AG04450 (cell line): ENCODE results near the gene SPINK9. TPM values are rescaled to one million over a fixed set of nuclear protein-coding genes. Genes with fewer than 3 reads are reported as not detected.

ENCODE experiments used
- CTCF ChIA-PET: fragments of 300-600, 350-600 bp; formaldehyde crosslinking; extraction: SDS; loops from one replicate; lab custom pipeline; 2022; ENCODE audit warnings: antibody characterized with exemption, inconsistent platforms; lab: Charles Lee
- POLR2A ChIA-PET: fragments of 350-600 bp; formaldehyde crosslinking; extraction: SDS; loops from one replicate; lab custom pipeline; 2021; ENCODE audit warnings: antibody characterized with exemption, inconsistent platforms; lab: Yijun Ruan, JAX
- DNase-seq: peaks from one replicate; pipeline ENCODE4 v3.0.0-alpha.2; 2011; ENCODE audit warnings: low read depth, low spot score
- H3K27ac ChIP-seq: one replicate; pipeline ENCODE4 v1.5.1; 2012; ENCODE audit warnings: low read depth, low read length, control low read depth
- H3K27me3 ChIP-seq: one replicate; pipeline ENCODE4 v1.6.0; 2012; ENCODE audit warnings: low read length; ENCODE audit not compliant: control insufficient read depth, insufficient read depth
- H3K4me3 ChIP-seq: 2 replicates; pipeline ENCODE4 v1.5.1; 2011; ENCODE audit warnings: mild to moderate bottlenecking, low read depth, low read length, control low read depth
- H3K9me3 ChIP-seq: 2 replicates; pipeline ENCODE4 v1.5.1; 2012; ENCODE audit warnings: low read length; ENCODE audit not compliant: control insufficient read depth, insufficient read depth
- CTCF ChIP-seq: IDR thresholded peaks from 2 replicates; pipeline ENCODE4 v1.5.1; 2011; ENCODE audit warnings: low read depth, low read length, control low read depth, inconsistent platforms
- polyA minus RNA-seq: library from RNA; depleted of rRNA, polyadenylated mRNA; stranded (reverse); fragments of >200 nt; gene quantifications from 2 replicates; pipeline ENCODE4 v1.2.3, GENCODE V29; 2011; rRNA and poly(A)+ RNA removed
- polyA plus RNA-seq: library from polyadenylated mRNA; depleted of rRNA; stranded (reverse); fragments of >200 nt; gene quantifications from 2 replicates; pipeline ENCODE4 v1.2.3, GENCODE V29; 2011; rRNA removed

Gene SPINK9
- polyA plus RNA-seq (not detected in 2 replicates), polyA minus RNA-seq (not detected in 2 replicates)

- POLR2A ChIA-PET, result no interaction called here
- no peak within 1 kb of the TSS for H3K4me3 ChIP-seq
- no peaks in the 10 kb centered on the region for H3K27me3 ChIP-seq
- CTCF ChIA-PET, result no interaction called here
- no peak for DNase-seq
- no peak for TF ChIP-seq CTCF
- H3K9me3 ChIP-seq, result no peaks in the 10 kb centered on the region
- no peak within 1 kb of the TSS for H3K27ac ChIP-seq
These were observed at the start of gene SPINK9 for GRCh38 chr5:148335259-148335658. Gene SPINK9, plus strand, starts transcription at chr5:148335559. Its CDS starts 55 bp downstream, at chr5:148335614.

- Histone ChIP-seq H3K4me3 (no peak overlapping the region), H3K27ac (no peak overlapping the region), H3K9me3 (no peaks in the 10 kb centered on the region), H3K27me3 (peaks cover 2% of the 10 kb centered on the region)
- peak; percentile 53 for TF ChIP-seq CTCF
- ChIA-PET CTCF (interaction anchor here (0.6 to 3.5 kb wide), 10 partner anchors 8 to 1846 kb away, joined by 3 to 34 read pairs (median 3); no protein-coding TSS in a partner anchor), POLR2A (no interaction called here)
- DNase-seq, result no peak
These were observed 44.8 kb upstream of the SPINK9 start for GRCh38 chr5:148290271-148291195.

GRCh38 chr5:148297731-148298130 lies 37.6 kb upstream of the SPINK9 start:
- TF ChIP-seq CTCF, result no peak
- ChIA-PET POLR2A (no interaction called here), CTCF (interaction anchor here (0.7 kb wide), 1 partner anchor 433 kb away, joined by 3 read pairs; no protein-coding TSS in a partner anchor)
- DNase-seq, result no peak
- H3K4me3 ChIP-seq, result no peak overlapping the region
- no peak overlapping the region for H3K27ac ChIP-seq
- H3K9me3 ChIP-seq, result no peaks in the 10 kb centered on the region
- no peaks in the 10 kb centered on the region for H3K27me3 ChIP-seq

GRCh38 chr5:148306446-148306845 lies 28.9 kb upstream of the SPINK9 start:
- H3K4me3 ChIP-seq, result no peak overlapping the region
- POLR2A ChIA-PET, result no interaction called here
- H3K27me3 ChIP-seq, result no peaks in the 10 kb centered on the region
- no peak overlapping the region for H3K27ac ChIP-seq
- DNase-seq, result no peak
- no peak for TF ChIP-seq CTCF
- CTCF ChIA-PET, result interaction anchor here (0.9 kb wide), 1 partner anchor 424 kb away, joined by 3 read pairs; no protein-coding TSS in a partner anchor
- H3K9me3 ChIP-seq, result no peaks in the 10 kb centered on the region

- POLR2A ChIA-PET, result no interaction called here
- Histone ChIP-seq H3K9me3 (no peaks in the 10 kb centered on the region), H3K27me3 (no peaks in the 10 kb centered on the region), H3K27ac (no peak overlapping the region), H3K4me3 (no peak overlapping the region)
- no peak for DNase-seq
- CTCF ChIA-PET, result no interaction called here
- no peak for TF ChIP-seq CTCF
These were observed 26.3 kb upstream of the SPINK9 start for GRCh38 chr5:148309019-148309418.
